Activated T-cell treated with anti-CD3 and anti-CD28 coated beads, Interleukin-2, amount 50 U/mL, for 24 hours (primary cell): ENCODE results near the gene FADS1.

Experiments used
- DNase-seq: peaks from one replicate; pipeline ENCODE4 v3.0.0-alpha.2; 2020
- H3K27ac Mint-ChIP-seq: 2 replicates; pipeline ENCODE4 v1.8.0; 2020; ENCODE audit warnings: mild to moderate bottlenecking, mixed read lengths
- H3K27me3 Mint-ChIP-seq: 2 replicates; pipeline ENCODE4 v1.8.0; 2020; ENCODE audit warnings: mixed read lengths
- H3K36me3 Mint-ChIP-seq: 2 replicates; pipeline ENCODE4 v1.8.0; 2020; ENCODE audit warnings: low read depth, mixed read lengths
- H3K4me1 Mint-ChIP-seq: 2 replicates; pipeline ENCODE4 v1.8.0; 2020; ENCODE audit warnings: low read depth, mixed read lengths
- H3K4me3 Mint-ChIP-seq: 2 replicates; pipeline ENCODE4 v1.8.0; 2020; ENCODE audit warnings: mild to moderate bottlenecking, moderate library complexity, mixed read lengths
- H3K9me3 Mint-ChIP-seq: 2 replicates; pipeline ENCODE4 v1.8.0; 2020; ENCODE audit warnings: mixed read lengths

FADS1 gene

GRCh38 chr11:61782841-61783240, 34.0 kb downstream of the FADS1 start:
- H3K9me3 Mint-ChIP-seq = no peaks in the 10 kb centered on the region
- H3K27me3 Mint-ChIP-seq = peaks cover 3% of the 10 kb centered on the region
- no peak overlapping the region for H3K27ac Mint-ChIP-seq
- no peak overlapping the region for H3K4me3 Mint-ChIP-seq
- DNase-seq = no peak
- peaks cover 48% of the 10 kb centered on the region for H3K36me3 Mint-ChIP-seq
- peaks cover 6% of the 10 kb centered on the region for H3K4me1 Mint-ChIP-seq

- H3K4me1 Mint-ChIP-seq = peaks cover 8% of the 10 kb centered on the region
- H3K36me3 Mint-ChIP-seq = peaks cover 43% of the 10 kb centered on the region
- H3K27me3 Mint-ChIP-seq = peaks cover 4% of the 10 kb centered on the region
- no peak overlapping the region for H3K4me3 Mint-ChIP-seq
- H3K9me3 Mint-ChIP-seq = no peaks in the 10 kb centered on the region
- peak overlapping the region; percentile 66 for H3K27ac Mint-ChIP-seq
- DNase-seq = no peak
Observed at GRCh38 chr11:61782299-61782698, 34.5 kb downstream of the FADS1 start.

GRCh38 chr11:61781585-61781984, 35.2 kb downstream of the FADS1 start:
- no peak for DNase-seq
- H3K9me3 Mint-ChIP-seq = no peaks in the 10 kb centered on the region
- H3K27ac Mint-ChIP-seq = no peak overlapping the region
- no peak overlapping the region for H3K4me3 Mint-ChIP-seq
- H3K27me3 Mint-ChIP-seq = peaks cover 6% of the 10 kb centered on the region
- H3K4me1 Mint-ChIP-seq = peaks cover 14% of the 10 kb centered on the region
- peaks cover 36% of the 10 kb centered on the region for H3K36me3 Mint-ChIP-seq

GRCh38 chr11:61780581-61781162, 36.1 kb downstream of the FADS1 start:
- Mint-ChIP-seq H3K4me3 (no peak overlapping the region), H3K36me3 (peaks cover 27% of the 10 kb centered on the region), H3K27ac (no peak overlapping the region), H3K4me1 (peaks cover 16% of the 10 kb centered on the region), H3K27me3 (peaks cover 7% of the 10 kb centered on the region), H3K9me3 (no peaks in the 10 kb centered on the region)
- no peak for DNase-seq

- no peak overlapping the region for H3K4me3 Mint-ChIP-seq
- H3K27me3 Mint-ChIP-seq = peaks cover 7% of the 10 kb centered on the region
- peaks cover 16% of the 10 kb centered on the region for H3K4me1 Mint-ChIP-seq
- H3K27ac Mint-ChIP-seq = no peak overlapping the region
- peaks cover 19% of the 10 kb centered on the region for H3K36me3 Mint-ChIP-seq
- no peaks in the 10 kb centered on the region for H3K9me3 Mint-ChIP-seq
- DNase-seq = no peak
Observed at GRCh38 chr11:61779666-61780525, 36.9 kb downstream of the FADS1 start.

GRCh38 chr11:61778920-61779650, 37.7 kb downstream of the FADS1 start:
- Mint-ChIP-seq H3K4me3 (no peak overlapping the region), H3K27ac (no peak overlapping the region), H3K36me3 (peaks cover 11% of the 10 kb centered on the region), H3K9me3 (no peaks in the 10 kb centered on the region), H3K4me1 (peaks cover 16% of the 10 kb centered on the region), H3K27me3 (peaks cover 7% of the 10 kb centered on the region)
- DNase-seq = no peak

- Mint-ChIP-seq H3K27ac (no peak overlapping the region), H3K27me3 (peaks cover 7% of the 10 kb centered on the region), H3K36me3 (peaks cover 6% of the 10 kb centered on the region), H3K4me1 (peaks cover 16% of the 10 kb centered on the region), H3K4me3 (no peak overlapping the region), H3K9me3 (no peaks in the 10 kb centered on the region)
- DNase-seq = no peak
Observed at GRCh38 chr11:61778357-61778886, 38.4 kb downstream of the FADS1 start.

- Mint-ChIP-seq H3K4me3 (no peak overlapping the region), H3K4me1 (peaks cover 19% of the 10 kb centered on the region), H3K9me3 (no peaks in the 10 kb centered on the region), H3K36me3 (no peaks in the 10 kb centered on the region), H3K27me3 (peaks cover 7% of the 10 kb centered on the region), H3K27ac (no peak overlapping the region)
- peak; percentile 82 for DNase-seq
Observed at GRCh38 chr11:61777234-61778090, 39.3 kb downstream of the FADS1 start.

- peaks cover 7% of the 10 kb centered on the region for H3K27me3 Mint-ChIP-seq
- H3K36me3 Mint-ChIP-seq = no peaks in the 10 kb centered on the region
- no peak overlapping the region for H3K27ac Mint-ChIP-seq
- DNase-seq = peak; percentile 76
- H3K4me1 Mint-ChIP-seq = peaks cover 19% of the 10 kb centered on the region
- no peaks in the 10 kb centered on the region for H3K9me3 Mint-ChIP-seq
- H3K4me3 Mint-ChIP-seq = no peak overlapping the region
Observed at GRCh38 chr11:61776561-61777075, 40.2 kb downstream of the FADS1 start.

- Mint-ChIP-seq H3K27me3 (peaks cover 7% of the 10 kb centered on the region), H3K4me3 (no peak overlapping the region), H3K27ac (no peak overlapping the region), H3K4me1 (peaks cover 19% of the 10 kb centered on the region), H3K36me3 (no peaks in the 10 kb centered on the region), H3K9me3 (no peaks in the 10 kb centered on the region)
- no peak for DNase-seq
Observed at GRCh38 chr11:61775606-61776554, 40.9 kb downstream of the FADS1 start.

GRCh38 chr11:61775106-61775505, 41.7 kb downstream of the FADS1 start:
- Mint-ChIP-seq H3K27me3 (peaks cover 7% of the 10 kb centered on the region), H3K27ac (no peak overlapping the region), H3K4me3 (no peak overlapping the region), H3K9me3 (no peaks in the 10 kb centered on the region), H3K36me3 (no peaks in the 10 kb centered on the region), H3K4me1 (peaks cover 19% of the 10 kb centered on the region)
- no peak for DNase-seq

- Mint-ChIP-seq H3K36me3 (no peaks in the 10 kb centered on the region), H3K27ac (no peak overlapping the region), H3K9me3 (no peaks in the 10 kb centered on the region), H3K4me3 (no peak overlapping the region), H3K27me3 (peaks cover 7% of the 10 kb centered on the region), H3K4me1 (peaks cover 19% of the 10 kb centered on the region)
- DNase-seq = no peak
Observed at GRCh38 chr11:61774411-61774810, 42.4 kb downstream of the FADS1 start.

- H3K36me3 Mint-ChIP-seq = no peaks in the 10 kb centered on the region
- no peak overlapping the region for H3K4me3 Mint-ChIP-seq
- H3K27ac Mint-ChIP-seq = no peak overlapping the region
- DNase-seq = no peak
- H3K4me1 Mint-ChIP-seq = peaks cover 19% of the 10 kb centered on the region
- H3K27me3 Mint-ChIP-seq = peaks cover 7% of the 10 kb centered on the region
- no peaks in the 10 kb centered on the region for H3K9me3 Mint-ChIP-seq
Observed at GRCh38 chr11:61773809-61774208, 43.0 kb downstream of the FADS1 start.
